GM19397 (cell line): ENCODE results near the gene NUDT21.
"Not testable (repeated sequence)": the region's sequence is repeated elsewhere in the genome, so short reads cannot be mapped to it uniquely, and the experiment has no call there.

Experiments used
- ATAC-seq: cut with Tn5 transposase; IDR thresholded peaks from one replicate; pipeline ENCODE4 v1.9.1; 2021; ENCODE audit warnings: mild to moderate bottlenecking, moderate library complexity; ENCODE audit not compliant: unreplicated experiment

NUDT21 gene

DNA sequence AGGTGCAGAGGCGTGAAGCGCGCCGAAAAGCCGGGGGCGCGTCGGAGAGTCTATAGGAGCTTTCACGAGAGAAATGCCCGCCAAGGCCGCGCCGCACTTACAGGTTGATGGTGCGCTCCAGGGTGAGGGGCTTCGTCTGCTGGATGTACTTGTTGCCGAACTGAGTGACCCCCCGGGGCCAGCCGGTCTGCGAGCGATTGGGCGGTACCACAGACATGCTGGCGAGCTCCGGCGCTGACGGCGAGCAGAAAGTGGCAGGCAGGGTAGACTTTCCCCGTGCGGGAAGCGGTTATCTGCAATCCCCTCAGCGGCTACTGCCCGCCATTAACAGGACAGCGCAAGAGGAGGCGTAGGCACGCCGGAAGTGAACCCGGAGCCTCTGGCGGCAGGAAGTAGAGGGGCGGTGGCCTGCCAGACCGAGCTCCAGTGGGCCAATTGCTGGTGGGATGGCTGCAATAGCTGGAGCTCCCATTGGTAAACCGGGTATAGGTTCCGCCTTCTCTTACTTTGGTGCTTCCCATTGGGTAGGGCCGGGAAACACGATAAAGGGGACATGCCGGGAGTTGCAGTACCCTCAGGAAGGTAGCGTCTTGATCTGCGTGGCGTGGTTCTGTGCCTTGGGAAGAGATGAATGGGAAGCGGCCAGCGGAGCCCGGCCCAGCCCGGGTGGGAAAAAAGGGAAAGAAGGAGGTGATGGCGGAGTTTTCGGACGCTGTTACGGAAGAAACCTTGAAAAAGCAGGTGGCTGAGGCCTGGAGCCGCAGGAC lies at the start of gene NUDT21, which contains the start of gene OGFOD1:
TSS of gene NUDT21 (minus strand) at position 347 of the 767 bp plus-strand sequence. CDS start at position 217, 130 bp downstream.
TSS of gene OGFOD1 (plus strand) at position 569 of the 767 bp plus-strand sequence. CDS start at position 628, 59 bp downstream.
- peak; percentile 99 for ATAC-seq

DNA sequence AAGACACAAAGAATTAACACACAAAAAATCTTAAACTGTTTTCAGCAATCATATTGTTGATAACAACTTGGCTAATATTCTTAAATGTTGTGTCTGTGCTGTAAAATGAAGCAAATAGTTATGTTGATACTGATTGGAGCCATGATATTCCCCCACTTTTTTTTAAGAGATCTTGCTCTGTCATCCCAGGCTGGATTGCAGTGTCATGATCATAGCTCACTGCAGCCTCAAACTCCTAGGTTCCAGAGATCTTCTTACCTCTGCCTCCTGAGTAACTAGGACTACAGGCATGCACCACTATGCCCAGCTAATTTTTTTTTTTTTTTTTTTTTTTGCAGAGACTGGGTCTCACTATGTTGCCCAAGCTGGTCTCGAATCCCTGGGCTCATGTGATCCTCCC lies 42.7 kb upstream of the NUDT21 start:
- ATAC-seq = no peak

DNA sequence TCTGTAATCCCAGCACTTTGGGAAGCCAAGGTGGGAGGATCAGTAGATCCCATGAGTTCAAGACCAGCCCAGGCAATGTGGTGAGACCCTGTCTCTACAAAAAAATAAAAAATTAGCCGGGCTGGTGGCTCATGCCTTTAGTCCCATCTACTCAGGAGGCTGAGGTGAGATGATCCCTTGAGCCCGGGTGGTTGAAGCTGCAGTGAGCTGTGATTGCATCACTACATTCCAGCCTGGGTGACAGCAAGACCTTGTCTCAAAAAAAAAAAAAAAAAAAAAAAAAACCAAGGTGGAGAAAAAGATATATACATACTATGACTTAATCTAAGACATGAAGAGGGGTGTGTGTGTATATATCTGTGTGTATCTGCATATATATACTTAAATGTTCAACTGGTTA lies 42.0 kb upstream of the NUDT21 start:
- ATAC-seq = no peak

DNA sequence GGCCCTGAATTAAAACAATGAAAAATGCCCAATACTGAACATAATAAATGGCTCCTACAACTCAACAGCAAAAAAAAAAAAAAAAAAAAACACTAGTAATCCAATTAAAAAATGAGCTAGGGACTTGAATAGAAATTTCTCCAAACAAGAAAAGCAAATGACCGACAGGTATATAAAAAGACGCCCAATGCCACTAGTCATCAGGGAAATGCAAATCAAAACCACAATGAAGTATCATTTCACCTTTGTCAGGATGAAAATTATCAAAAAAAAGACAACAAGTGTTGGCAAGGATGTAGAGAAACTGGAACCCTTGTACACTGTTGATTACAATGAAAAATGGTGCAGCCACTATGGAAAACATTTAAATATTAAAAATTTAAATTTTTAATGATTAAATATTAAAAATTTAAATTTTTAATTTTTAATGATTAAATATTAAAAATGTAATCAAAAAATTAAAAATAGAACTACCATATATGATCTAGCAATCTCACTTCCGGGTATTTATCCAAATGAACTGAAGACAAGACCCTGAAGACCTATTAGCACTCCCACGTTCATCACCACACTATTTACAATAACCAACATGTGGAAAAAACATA lies 40.6 kb upstream of the NUDT21 start:
- no peak for ATAC-seq

DNA sequence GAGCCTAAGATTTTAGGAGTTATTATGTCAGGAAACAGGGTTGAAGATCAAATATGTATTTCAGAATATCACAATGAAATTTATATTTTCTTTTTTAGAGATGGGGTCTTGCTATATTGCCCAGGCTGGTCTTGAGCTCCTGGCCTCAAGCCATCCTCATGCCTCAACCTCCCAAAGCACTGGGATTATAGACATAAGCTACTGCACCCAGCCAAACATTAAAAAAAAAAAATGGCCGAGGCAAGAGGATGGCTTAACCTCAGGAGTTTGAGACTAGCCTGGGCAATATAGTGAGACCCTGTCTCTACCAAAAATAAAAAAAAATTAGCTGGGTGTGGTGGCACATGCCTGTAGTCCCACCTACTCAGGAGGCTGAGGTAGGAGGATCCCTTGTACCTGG lies 37.7 kb upstream of the NUDT21 start:
- not testable (repeated sequence) for ATAC-seq

DNA sequence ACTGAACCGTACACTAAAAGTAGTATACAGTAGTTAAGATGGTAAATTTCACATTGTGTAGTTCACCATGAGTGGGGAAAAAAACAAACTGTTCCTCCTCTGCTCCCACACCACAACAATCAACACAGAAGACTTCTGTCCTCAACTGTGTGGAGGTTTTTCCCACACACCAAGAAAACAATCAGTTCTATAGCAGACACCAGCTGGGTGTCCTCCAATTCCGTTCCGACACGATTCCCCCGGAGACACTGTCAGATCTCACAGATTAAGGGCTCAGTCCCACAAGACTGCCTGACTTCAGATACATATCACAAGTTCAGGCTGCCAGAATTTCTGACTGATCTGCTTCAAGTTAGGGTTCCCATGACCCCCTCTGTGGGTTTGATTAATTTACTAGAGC lies 36.9 kb upstream of the NUDT21 start:
- no peak for ATAC-seq

DNA sequence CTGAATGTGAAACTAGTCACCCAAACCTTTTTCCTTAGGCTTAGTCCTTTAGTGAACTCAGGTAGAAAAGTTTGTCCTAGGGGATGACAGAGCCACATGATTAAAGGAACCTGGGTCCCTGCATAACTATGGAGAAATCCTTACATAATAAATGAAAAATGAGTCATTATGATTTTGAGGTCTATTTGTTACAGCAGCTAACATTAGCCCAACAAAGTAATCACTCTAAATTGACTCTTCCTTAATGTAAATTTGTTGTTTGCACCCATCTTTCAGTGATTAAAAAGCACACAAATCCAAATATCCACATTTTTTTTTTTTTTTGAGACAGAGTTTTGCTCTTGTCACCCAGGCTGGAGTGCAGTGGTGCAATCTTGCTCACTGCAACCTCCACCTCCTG lies 32.3 kb upstream of the NUDT21 start:
- no peak for ATAC-seq

DNA sequence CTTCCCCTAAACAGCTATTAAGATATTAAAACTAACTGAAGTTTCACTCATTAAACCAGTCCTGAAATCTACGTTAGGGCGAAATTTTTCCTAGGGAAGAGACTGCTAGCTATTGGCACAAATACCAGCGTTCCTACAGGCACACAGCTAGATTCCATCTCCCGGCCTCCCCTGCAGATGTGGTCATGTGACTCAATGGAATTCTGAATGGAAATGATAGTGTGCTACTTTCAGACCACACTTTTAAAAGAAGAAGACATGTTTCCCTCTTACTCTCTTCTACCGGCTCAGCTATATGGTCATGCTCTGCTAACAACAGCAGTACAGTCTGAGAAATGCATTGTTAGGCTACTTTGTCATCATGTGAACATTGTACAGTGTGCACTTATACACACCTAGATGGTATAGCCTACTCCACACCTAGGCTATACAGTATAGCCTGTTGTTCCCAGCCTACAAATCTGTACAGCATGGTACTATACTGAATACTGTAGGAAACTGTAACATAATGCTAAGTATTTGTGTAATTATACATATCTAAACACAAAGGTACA lies 31.6 kb upstream of the NUDT21 start:
- no peak for ATAC-seq

DNA sequence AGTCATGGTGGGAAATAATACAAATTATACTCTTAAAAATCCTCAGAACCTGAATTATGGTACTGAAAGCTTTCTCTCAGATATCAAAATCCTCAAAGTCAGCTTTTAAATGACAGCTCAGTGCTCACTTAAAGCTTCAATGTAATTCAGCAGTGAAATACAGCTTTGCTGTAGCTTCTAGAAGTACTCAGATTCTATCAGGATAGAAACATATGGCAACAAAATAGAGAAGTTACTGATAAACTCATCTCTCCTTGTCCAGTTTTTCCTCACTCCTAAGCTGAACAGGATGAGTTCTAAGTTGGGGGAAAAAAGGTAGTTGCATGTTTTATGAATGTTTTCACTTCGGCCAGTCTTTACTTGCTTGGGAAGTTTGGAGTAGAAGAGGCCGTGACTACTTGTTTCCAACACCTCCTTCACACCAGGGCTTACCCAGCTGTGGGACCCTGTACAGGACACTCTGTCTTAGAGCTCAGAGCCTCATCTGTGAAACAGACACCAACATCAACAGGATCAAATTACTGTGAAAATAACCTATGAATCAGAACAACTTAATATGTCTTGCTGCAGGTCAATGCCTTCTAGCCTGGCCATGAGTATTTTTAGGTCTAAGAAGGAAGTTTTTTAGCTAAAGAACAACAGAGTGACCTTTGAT lies 30.5 kb upstream of the NUDT21 start:
- ATAC-seq = no peak

DNA sequence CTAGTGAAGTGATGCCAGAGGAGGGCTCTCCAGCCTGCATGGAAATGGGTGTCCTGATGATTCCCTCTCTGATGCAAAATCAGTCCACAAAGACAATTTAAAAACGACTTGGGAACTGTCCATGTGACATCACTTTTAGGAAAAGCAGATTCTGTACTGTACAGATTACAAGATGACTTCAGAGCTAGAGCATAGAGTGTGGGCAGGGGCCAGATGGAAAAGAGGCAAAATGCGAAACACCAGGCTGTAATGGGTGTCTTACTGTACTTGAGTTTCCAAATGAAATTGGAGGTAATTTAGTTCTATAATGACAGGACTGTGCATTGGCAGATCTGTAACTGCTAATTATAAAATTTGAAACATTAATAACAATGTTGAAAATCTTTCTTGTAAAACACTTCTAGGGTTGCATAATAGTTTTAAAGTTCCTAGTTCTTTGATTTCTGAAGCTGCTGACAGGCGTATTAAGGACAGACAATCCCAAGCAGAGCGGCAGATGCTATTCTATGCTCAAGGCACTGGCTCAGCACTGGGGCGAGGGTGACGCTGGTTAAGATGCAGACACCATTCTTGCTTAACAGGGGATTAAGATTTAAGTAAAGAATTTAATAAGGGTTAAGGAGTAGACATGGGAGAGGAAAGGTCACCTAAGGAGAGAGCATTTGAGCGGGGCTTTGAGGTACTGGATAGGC lies 29.8 kb upstream of the NUDT21 start:
- ATAC-seq = no peak

DNA sequence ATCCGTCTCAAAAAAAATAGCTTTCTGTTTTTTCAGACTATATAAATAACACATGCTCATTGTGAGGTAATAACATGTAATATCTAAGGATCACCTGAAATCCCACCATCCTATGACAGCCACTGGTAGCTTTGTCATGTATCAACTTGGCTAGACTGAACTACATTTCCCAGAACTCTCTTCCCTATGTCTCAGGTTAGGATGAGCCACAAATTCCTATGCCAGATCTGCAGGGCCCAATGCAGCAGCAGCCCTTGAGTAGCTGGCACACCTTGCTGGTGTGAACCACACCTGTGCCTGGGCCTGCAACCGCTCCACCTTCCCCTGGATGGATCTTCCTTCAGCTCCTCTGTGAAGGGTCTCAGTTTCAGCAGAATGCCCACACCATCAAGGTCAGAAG lies 28.3 kb upstream of the NUDT21 start:
- ATAC-seq = no peak

DNA sequence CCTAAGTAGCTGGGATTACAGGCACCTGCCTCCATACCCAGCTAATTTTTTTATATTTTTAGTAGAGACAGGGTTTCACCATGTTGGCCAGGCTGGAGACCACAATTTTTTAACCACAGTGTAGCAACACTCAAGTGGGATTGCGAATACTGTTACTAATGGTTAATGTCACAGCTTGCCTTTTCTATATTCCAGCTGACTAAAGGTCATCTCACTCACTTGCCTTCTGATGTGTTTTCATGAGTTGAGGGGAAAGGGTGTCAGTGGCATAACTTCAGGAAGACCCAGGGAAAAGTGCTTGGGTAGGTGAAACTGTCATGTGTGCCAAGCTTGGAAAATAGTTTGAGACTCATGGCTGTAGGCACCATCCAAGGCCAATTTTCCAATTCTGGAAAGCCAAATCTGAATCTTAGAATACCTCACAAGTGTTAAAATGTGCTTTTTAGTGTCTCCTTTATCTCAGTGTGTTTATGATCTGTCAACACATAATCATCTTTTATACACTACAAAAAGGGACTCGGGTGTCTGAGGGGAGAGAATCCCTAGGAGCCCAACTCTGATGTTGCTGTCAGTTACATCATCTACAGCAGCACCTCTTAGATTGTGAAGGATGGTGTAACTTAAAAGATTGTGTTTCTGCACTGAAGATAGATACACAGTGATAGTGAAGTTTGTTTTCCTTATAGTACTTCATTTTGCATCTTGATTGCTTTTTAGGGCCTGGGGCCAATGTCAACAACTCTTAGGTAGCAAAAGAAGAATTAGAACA lies 27.3 kb upstream of the NUDT21 start:
- no peak for ATAC-seq

DNA sequence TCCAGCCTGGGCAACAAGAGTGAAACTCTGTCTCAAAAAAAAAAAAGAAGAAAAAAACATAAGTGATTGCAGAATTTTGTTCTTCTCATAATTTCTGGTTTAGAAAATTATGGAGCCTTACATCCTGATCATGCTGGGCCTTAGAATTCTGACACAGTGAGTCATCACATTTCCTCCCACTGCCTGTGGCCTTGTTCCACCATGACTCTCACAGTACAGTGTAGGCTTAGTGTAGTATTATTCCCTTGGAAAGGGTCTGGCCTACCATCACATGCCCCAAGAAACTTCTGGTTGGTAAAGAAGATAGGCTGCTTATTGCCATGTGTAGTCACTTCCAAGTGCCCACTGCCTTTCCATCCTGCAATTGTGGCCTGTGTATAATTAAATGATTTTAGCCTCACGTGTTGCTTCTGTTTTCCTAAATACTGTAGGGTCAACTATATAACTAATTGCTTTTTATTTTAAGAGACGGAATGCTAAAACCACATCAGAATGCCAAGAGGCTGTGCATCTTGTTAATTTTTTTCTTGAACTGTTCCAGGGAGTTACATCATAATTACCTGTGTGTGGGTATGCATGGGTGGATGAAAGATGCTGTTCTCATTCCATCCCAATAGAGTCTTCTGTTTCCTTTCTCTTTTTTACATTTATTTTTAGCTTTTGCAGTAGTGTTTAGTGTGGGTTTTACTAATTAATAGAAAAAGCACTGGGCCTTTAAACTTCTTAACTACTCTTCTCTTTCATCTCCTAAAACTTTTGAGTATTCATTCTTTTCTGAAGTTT lies 26.2 kb upstream of the NUDT21 start:
- ATAC-seq = no peak

DNA sequence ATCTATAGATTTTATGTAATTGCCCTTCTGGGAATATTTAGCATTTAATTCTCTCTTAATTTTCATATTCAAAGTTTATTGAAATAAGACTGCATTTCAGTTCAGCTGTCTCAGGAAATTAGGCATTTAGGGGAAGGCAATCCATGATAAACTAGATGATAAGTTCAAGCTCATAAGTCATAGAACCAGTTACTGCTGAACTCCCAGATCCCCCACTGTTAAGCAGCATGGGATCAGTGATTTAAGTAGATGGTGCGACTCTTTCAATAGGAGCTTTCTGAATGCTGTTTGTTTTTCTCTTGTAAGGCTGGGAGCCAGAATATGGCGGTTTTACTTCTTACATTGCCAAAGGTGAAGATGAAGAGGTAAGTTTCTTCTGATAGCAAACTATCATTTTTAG lies 24.1 kb upstream of the NUDT21 start:
- ATAC-seq = no peak

DNA sequence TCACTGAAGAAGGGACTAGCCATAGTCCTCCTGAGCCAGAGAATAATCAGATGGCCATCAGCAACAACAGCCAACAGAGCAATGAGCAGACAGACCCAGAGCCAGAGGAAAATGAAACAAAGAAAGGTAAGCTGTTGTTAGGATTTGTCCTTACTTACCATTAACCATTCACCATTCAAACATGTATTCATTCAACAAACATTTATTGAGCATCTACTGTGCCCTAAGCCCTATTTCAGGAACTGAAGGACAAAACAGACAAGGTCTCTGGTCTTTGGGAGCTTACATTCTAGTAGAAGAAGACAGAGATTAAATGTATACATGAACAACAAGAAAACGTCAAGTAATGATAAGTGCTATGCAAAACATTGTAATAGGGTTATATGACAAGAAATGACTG lies 19.5 kb upstream of the NUDT21 start:
- no peak for ATAC-seq

DNA sequence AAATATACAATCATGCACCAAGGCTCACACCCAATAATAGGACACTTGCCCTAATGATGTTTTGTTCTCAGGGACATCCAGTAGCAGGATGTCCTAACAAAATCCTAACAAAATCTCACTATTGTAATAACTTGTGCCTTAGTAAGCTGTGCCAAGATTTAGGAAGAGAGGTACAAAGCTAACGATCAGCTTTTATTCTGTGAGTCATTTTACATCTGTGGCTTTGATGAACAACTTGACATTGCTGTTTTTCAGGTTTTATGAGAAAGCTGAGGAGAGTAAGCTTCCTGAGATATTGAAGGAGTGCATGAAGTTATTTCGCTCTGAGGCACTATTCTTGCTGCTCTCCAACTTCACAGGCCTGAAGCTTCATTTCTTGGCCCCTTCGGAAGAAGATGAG lies 19.1 kb upstream of the NUDT21 start:
- ATAC-seq = no peak

DNA sequence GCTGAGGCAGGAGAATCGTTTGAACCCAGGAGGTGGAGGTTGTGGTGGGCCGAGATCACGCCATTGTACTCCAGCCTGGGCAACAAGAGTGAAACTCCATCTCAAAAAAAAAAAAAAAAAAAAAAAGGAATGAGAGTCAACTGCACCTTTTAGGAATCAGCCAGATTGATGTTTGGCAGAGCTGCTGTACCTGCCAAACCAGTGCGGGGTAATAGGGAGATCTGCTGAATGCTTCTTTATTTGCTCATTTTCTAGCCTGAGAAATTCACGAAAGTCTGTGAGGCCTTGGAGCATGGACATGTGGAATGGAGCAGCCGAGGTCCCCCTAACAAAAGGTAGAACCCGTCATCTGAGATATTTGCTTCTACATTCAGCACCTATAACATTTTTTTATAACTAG lies 18.6 kb upstream of the NUDT21 start:
- no peak for ATAC-seq

DNA sequence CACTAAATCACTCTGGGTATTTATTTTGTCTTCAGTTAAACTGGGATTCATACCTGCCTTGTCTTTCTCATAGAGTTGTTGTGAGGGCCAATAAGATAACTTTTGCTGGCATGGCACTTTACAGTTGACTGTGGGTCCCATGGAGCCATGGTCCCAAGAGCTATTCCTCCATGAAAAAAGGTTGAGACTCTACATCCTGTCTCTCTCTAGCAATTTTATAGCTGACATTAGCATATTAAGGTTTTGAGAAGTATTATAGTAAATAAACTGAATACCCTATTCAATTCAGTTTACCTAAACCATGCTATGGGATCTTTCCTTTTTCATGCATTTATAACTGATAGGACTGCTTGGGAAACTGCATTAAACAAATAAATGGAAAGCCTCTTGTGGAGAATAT lies 17.7 kb upstream of the NUDT21 start:
- no peak for ATAC-seq

DNA sequence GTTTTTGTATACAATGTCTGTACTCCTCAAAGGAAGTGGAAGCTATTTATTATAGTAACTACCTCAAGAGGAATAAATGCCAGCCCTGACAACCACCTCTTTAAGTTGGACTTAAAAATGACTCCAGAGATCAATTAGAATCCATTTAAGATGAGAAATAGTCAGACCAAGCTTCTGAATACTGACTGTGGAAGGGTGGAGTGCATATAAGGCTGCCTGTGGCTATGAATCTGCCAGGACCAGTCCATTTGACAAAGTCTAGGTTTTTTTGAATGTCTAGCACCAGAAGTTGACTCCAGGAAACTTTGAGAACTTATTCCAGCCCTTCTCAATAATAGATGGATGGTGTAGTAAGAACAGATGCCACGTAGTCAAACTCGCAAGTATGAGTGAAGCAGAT lies 15.2 kb upstream of the NUDT21 start:
- ATAC-seq = no peak

DNA sequence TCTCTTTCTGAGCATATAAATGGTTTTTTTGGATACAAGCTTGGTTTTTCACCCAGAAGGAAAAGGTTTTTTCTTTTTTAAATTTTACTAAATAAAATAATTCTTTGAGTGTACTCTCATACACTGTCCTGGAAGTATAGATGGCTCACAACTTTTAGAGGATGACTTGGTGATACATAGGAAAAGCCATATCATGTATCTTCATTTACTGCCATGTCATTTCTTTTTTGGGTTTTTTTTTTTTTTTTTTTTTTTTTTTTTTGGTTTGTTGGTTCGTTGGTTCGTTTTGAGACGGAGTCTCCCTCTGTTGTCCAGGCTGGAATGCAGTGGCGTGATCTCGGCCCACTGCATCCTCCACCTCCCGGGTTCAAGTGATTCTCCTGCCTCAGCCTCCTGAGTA lies 12.0 kb upstream of the NUDT21 start:
- ATAC-seq = no peak
